HG03432 (cell line): ENCODE measurements around the gene NRIP3.

Source experiments
- ATAC-seq: cut with Tn5 transposase; IDR thresholded peaks from one replicate; pipeline ENCODE4 v1.9.1; 2021; ENCODE audit warnings: mild to moderate bottlenecking, moderate library complexity; ENCODE audit not compliant: unreplicated experiment

The NRIP3 gene

DNA sequence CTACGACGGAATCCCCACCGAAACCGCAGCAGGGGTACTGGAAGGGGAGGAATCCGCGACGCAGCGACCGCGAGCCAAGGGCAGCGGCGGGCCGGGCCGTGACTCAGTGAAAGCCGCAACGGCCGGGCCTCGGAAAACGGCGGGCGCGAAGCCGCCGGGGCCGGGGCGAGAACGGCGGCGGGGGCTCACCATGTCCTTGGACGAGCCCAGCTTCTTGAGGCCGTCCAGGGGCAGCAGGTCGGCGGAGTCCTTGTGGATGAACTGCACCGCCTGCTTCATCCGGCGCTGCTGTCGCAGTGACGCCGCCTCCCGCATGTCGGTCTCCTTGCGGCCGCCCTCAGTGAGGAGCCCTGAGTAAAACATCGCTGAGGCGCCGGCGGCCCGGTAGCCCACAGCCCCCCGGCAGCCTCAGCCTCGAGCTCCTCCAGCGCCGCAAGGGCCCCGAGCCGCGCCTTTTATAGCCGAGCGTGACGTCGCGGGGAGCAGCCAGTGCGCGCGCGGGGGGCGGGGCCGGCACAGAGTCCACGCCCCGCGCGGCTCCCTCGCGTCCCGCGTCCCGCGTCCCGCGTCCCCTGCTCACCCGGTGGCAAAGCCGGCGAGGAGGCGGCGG, at the start of gene NRIP3:
TSS of gene NRIP3 (minus strand) at position 429 of the 610 bp plus-strand sequence. CDS start at position 363, 66 bp downstream.
- ATAC-seq: peak; percentile 51

DNA sequence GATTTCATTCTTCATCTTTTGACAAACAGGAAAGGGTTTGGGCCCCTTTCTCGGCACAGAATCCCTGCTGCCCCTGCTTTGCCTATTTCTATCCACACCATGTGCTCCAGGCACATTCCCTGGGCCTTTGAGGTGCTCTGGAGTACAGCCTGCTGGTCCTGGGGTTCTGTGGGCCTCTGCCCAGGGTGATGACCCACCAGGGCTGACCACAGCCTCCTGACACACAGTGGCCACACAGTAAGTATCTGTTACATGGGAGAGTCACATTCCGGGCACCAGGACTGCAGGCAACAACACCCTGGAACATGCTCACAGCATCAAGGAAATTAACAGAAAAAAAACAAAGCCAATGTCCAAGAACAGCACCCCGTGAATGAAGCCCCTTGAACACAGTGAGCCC, 48.5 kb upstream of the NRIP3 start:
- no peak for ATAC-seq

DNA sequence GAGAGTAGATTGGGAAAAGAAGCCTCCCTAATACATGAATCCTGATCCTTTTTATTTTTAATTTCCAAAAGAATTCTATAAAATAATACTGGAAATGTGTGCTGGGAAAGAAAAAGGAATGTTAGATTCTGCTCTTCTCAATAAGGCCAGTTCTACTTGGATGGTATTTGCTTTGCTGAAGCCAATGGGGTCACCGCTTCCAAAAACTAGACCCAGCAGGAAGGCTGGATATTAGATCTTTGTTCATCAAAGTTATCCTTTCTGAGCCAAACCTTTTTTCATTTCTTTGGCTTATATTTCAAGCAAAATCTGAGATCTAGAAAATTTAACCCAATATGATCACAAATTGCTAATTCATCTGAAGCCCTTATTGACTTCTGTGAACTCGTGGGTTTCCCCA, 46.2 kb upstream of the NRIP3 start:
- no peak for ATAC-seq

DNA sequence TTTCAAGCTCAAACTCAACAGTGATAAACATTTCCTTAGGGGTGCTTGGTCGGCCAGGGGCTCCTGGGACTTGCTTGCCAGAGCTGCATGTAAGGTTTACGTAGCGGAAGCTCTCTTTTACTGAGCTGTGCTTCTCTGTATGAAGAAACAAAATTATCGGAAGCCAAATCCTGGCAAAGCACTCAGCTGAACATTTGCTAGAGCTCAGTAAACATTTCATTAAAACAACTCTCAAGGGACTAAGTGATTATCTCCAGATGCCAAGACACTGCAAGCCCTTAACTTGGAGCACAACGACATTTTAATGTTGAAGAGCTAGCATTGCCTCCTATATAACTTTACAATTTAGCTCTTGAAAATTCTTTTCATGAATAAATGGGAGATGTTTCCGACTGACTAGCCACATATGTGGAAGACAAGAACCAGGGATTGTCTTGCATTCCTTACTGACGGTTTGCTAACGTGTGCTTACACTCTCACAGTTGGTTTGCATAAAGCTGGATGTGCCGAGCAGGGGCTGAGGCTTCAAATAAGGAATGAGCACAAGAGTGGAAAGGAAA, 44.2 kb upstream of the NRIP3 start:
- no peak for ATAC-seq

DNA sequence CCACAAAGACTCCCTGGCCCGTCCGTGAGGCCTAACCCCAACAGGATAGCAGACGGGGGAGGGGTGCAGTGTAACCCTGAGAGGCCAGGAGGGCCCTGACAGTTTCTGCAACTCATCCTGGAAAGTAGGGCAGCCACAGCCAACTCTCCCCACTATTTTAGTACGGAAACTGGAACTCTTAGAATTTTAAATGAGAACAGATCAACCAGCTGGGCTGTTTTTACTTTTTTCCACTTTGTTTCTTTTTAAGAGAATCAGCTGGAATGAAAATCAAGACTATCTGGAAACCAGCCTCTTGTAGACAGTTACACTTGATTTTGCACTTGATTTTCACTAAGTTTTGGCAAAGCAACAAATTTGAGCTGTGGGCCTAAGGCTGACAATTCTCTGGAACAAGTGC, 42.7 kb upstream of the NRIP3 start:
- no peak for ATAC-seq

DNA sequence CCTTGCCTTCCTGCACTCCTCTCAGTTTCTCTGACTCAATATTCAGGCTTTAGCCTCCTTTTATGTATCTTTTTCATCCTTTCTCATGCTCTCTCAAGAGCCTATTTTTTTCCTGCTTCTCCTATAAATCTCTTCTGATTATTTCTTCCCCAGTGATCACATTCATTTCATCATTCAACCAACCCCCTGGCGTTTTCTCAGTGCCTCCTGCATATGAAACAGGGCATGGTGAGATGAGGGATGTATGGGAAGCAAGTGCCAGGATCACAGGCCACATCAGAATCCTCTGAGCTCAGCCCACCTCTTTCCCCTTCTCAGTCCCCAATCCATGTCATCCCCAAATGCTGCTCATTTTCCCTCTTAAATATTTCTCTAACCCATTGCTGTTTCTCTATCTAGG, 38.7 kb upstream of the NRIP3 start:
- ATAC-seq: no peak

DNA sequence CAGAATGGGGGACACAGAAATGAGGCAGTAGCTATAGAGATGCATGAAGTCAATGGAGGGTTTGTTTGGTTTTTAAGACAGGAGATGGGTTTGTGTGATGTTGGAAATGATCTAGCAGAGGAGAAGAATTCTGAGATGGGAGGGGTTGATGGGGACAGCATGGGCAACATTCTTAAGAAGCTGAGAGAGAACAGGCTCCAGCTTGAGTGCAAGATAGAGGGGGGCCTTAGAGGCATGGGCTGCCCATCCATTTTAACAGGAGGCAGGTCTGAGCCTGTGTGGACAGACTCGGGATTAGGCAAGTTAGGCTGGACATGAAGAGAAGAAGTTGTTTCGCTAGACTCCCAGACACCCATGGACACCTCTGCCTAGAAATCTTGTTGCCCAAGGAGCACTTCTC, 37.9 kb upstream of the NRIP3 start:
- ATAC-seq: no peak

DNA sequence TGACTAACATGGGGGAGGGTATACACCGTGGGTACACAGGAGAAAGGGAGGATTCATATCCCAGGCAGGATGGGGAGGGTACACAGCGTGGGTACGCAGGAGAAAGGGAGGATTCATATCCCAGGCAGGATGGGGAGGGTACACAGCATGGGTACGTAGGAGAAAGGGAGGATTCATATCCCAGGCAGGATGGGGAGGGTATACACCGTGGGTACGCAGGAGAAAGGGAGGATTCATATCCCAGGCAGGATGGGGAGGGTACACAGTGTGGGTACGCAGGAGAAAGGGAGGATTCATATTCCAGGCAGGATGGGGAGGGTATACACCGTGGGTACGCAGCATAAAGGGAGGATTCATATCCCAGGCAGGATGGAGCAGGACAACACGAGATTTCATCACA, 36.6 kb upstream of the NRIP3 start:
- no peak for ATAC-seq

DNA sequence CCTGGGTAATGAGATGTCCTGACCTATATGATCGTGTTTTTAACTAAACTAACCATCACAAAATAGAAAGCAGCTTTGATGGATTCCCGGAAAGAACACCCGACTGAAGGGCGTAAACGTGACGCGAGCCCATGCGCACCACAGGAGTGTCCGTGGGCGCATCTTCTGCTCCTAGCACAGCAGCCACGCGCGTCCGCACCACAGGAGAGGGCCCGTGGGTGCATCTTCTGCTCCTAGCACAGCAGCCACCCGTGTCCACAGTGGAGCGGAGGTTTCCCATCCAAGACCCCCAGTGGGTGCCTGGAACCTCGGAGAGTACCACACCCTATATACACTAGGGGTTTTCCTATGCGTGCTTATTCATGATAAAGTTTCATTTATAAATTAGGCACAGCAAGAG, 36.1 kb upstream of the NRIP3 start:
- ATAC-seq: no peak

DNA sequence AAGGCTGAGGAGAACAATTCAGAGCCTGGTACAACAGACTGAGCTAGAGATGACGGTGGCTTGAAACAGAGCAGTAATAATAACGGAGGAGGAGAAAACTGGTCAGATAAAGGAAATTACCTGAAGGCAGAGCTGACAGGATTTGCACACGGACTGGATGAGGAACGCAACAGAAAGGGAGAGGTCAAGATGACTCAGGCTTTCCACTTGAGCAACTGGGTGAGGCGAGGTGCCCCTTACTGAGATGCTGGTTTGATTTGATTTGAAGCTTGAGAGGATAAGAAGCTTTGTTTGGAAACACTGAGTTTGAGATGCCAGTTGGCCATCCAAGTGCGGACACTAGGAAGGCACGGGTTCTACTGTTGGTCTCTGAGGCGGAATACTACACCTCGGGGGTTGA, 35.4 kb upstream of the NRIP3 start:
- no peak for ATAC-seq

DNA sequence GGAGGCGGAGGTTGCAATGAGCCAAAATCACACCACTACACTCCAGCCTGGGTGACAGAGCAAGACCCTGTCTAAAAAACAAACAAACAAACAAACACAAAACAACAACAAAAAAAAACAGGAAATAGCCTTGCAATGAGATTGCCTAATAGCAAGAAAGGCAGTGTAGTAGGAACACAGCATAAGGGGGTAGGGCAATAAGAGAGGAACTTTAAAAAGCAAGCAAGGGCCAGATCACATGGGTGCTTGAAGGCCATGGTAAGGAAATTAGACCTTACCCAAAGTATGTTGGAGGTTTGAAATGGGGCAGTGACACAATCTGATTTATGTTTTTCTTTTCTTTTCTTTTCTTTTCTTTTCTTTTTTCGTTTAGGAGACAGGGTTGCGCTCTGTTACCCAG, 34.7 kb upstream of the NRIP3 start:
- ATAC-seq: no peak

DNA sequence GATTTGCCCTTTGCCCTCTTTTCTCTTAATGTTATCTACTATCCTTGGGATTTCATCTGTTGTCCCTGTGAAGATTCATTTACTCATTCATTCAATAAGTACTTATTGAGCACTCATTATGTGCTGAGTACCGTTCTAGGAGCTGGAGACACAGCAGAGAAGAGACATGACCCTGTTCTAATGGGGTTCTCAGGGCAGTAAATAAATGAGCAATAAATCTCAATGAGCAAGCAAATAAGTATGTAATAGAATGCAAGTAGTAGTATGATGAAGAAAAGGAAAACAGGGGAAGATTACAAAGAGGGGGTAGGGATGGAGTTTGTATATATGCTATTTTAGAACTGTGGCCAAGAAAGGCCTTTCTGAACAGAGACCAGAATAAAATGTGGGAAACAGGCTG, 34.2 kb upstream of the NRIP3 start:
- no peak for ATAC-seq

DNA sequence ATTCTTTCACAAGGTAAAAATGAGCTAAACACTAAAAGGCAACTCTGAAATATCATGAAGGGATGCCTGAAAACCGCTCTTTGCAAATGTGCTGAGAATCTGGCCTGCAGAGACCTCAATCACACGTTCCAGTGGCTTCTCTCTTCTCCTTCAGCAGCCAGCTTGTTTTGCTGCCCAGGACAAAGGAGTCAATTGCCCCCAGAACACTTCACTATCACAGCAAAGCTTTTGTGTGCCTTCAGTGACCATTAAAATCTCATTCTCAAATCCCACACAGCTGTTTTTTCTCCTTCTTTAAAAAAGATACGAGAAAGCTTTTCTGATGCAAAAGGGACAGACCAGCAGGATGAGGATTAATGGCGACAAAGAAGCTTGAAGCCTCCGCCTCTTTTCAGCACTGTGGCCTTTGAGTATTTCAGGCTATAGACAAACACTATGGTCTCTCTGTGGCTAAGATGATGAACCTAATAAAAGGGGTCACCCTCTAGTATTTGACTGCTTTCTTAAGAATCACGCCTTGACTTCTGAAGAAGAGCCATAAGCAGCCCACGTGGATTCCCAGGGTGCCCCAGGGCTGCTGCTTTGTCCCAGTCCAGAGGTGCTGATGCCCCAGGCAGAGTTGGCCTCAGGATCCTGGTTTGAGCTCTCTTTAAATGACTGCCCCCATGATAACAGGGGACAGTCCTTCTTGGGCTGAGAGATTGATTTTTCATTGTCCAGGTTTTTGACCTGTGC, 33.4 kb upstream of the NRIP3 start:
- no peak for ATAC-seq

DNA sequence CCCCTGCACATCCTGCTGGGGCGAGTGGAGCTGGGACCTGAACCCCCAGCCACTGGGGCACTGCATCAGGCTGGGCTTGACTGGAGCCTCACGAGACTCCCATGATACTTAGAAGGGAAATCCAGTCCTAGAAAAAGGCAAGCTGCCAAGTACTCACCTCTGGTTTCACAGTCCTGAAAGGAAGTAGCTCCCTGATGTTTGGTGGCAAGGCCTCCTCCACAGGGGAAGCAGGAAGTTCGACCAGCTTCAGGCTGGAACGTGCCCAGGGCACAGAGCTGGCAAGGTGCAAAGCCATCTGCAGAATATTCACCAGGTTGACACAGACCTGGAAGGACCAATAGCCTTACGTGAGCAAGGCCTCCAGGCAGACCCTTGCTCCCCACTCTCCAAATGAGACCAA, 26.8 kb upstream of the NRIP3 start:
- no peak for ATAC-seq

DNA sequence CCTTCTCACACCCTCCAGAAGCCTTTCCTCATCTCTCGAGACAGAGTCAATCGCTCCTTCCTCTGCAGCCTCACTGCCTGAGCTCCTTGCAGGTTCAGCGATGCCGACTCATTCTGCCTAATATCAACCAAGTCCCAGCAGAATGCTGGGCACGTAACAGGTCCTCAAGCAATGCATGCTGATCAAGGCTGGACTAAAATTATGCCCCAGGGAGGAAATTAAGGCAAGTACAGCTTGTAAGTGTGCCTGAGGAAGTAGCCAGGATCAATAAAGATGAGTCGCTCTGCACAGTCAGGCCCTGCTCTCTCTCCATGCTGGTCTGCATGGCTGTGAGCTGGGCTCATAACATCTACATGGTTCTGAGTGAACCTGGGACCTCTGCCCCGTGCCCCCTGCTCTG, 25.6 kb upstream of the NRIP3 start:
- ATAC-seq: no peak

DNA sequence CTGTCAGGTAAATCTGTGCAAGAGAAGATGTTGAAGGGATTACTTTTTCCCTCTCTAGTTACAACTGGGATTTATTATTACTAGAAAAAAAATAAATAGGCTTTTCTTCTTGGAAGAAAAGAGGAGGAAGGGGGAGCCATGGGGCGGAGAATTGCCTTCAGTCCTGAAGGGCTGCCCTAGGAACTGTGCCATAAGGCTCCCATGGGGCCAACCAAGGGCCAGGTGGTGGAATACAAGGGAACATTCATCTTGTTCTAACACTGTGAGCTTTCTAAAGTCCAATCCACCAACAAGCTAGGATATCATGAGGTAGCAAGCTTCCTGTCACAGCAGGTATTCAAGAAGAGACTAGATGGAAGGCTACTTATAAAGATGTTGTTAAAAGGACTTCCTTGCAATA, 24.8 kb upstream of the NRIP3 start:
- ATAC-seq: no peak

DNA sequence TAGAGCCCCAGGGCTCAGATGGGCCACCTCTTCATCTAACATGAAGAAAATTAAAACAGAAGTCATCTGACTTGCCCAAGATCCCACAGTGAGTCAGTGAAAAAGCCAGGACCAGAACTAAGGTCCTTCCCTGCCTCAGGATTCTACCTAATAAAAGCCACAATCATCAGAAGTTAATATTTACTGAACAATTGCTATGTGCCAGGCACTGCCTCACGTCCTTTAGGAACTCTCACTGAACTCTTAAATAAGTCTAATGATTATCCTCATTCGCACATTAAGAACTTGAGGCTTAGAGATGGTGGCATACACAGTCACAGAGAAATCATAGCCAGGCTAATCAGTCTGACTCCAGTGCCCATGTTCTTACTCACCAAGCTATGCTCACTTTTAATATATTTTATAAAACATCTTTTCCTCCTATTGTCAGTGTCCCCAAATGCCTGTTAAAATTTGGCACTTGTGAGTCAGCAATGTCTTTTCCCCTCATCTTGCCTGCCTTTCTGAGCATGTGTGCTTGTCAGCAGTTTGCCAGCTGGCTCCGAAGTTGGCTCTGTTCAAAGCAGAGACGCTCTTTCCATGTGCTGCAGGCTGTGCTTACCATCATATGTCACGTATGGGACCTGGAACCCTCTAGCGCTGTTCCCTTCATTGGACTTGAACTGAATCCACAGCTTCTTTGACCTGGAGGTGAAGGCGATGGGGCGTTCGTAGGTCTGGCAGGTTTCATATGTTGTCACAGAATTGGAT, 21.5 kb upstream of the NRIP3 start:
- ATAC-seq: no peak

DNA sequence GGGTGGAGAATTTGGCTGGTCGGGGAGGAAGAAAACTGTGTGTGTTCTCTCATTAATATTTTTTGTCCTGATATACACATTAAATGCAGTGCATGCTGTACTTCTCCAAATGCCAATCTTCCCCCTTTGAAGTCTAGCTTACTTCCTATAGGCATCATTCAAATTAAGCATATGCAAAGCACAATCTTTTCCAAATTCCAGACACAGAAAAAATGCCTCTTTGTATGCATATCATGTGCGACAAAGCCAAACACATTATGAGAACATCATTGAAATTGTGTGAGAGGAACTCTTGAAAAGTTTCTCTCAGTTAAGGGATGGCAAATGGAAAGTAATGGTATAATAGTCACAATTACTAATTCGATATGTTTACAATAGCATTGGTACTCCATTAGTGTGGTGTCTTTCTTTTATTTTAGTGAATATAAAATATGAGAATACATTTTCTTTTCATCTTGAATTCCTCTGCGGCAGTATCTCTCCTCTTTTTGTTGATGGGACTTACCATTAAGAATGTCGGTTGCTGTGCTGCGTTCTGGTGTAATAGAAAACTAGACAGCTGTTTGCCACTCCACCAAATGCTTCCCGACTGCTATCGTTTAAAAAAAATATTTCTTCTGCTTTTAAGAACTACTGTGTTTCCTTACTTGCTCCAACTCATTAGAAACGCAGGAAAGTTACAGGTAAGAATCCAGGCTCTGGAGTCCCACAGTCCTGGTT, 19.3 kb upstream of the NRIP3 start:
- ATAC-seq: no peak

DNA sequence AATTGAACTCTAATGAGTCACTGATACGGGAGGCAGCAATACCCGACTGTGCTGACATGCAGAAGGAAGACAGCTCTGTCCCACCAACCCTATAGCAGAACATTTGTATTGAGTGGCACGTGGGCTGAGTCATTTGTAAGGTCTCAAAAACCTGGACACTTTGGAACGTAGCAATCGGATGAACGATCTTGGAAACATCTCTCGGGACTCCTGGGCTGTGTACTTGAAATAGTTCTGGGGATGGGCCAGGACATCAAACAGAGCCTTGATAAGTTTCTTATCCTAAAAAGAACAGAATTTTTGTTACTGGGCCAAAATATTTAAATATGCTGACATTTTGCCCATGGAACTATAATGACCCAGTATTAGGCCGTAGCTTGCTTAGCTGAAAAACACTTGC, 17.1 kb upstream of the NRIP3 start:
- no peak for ATAC-seq

DNA sequence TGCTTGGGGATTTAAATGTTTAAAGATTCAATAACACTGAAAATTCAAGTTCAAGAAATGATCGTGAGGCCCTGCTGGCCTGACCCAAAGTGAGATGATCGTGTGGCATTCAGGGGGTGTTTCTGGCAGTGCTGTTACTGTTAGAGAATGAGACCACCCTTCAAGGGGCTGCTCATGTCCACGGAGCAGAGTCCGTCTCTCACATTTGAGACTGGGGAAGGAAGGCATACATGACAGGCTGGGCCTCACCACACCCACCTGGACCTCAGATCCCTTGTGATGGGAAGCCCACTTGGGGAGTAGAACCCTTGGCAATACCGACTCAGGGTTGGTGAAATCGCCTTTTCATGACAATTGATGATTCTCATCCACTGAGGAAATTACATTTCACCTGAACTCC, 16.1 kb upstream of the NRIP3 start:
- no peak for ATAC-seq

DNA sequence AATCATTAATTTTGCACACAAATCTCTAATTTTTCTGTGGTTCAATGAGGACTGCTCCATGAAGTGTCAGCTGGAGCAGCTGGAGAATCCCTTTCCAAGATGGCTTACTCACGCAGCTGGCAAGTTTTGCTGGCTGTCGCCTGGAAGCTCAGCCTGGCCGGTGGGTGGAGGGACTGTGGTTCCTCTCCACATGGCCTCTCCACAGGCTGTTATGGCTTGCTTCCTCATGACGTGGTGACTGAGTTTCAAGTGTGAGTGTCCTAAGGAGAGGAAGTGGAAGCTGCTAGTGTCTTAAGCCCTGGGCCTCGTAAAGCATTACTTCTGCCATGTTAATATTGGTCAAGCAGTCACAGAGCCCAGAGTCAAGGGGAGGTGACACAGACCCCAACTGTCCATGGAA, 14.0 kb upstream of the NRIP3 start:
- ATAC-seq: no peak
